ENCODE measurements around the gene TNP2.

DNA sequence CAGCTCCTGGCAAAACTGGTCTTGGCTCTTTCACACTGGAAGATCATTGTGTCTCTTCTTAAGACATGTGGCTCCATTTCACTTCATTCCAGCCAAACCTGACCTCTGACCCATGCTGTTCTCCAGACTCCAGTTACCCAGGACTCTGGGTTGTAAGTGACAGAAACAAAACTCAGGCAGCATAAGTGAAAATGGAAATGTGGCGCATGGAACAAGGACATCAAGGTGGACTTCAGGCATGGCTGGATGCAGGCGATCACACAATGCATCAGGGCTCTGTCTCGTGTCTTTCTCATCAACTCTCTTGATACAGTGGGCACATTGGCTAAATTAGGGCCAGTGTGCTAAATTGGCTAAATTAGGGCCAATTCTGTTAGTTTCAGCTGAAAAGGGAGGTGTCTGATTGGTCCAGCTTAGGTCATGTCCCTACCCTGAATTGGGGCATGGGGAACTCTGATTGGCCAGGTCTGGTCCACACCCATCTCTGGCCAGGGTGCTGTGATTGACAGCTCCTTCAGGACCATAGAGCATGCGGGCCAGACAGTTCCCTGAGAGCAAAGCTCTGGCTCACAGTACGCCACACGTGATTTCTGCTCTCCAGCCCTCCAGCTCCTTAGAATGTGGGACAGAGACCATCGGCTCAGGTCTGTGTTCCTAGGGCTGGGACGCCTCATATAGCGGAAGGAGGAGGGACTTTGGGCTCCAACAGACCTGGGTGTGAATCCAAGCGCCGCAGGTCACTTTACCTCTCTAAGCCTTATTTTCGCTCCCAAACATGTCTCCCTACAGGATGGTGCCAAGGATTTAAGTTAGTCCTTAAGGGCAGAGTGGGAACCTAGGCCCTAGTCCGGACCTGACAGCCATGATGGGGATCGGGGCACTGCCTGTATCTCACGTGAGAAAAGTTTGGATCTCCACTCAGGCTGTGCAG is 30.6 kb downstream of the TNP2 start:
- no peak for TF ChIP-seq POLR2AphosphoS5 (IDR thresholded peaks at IDR 0.05; ENCODE audit: insufficient read depth in 1 of 2, low read depth in 1 of 2)
- no peak for TF ChIP-seq CTCF (IDR thresholded peaks at IDR 0.05)
- TF ChIP-seq POLR2A (IDR thresholded peaks at IDR 0.05): no peak
